ENCODE measurements around the gene KRT14.
"Not testable (repeated sequence)": the region's sequence is repeated elsewhere in the genome, so short reads cannot be mapped to it uniquely, and the experiment has no call there.

Gene KRT14

GRCh38 chr17:41610061-41610517, 23.4 kb upstream of the KRT14 start:
- not testable (repeated sequence) for DNase-seq (ENCODE audit: extremely low read depth in 1 of 2, low read depth in 1 of 2)

- DNase-seq (ENCODE audit: extremely low read depth in 1 of 2, low read depth in 1 of 2): not testable (repeated sequence)
Observed at GRCh38 chr17:41606930-41607329, 20.2 kb upstream of the KRT14 start.

GRCh38 chr17:41602524-41602923, 15.8 kb upstream of the KRT14 start:
- no peak for DNase-seq (ENCODE audit: extremely low read depth in 1 of 2, low read depth in 1 of 2)

- DNase-seq (ENCODE audit: extremely low read depth in 1 of 2, low read depth in 1 of 2): no peak
Observed at GRCh38 chr17:41600318-41600717, 13.6 kb upstream of the KRT14 start.

- DNase-seq (ENCODE audit: extremely low read depth in 1 of 2, low read depth in 1 of 2): no peak
Observed at GRCh38 chr17:41599680-41600079, 13.0 kb upstream of the KRT14 start.

- DNase-seq (ENCODE audit: extremely low read depth in 1 of 2, low read depth in 1 of 2): no peak
Observed at GRCh38 chr17:41595585-41595984, 8.9 kb upstream of the KRT14 start.

GRCh38 chr17:41594363-41594915, 7.7 kb upstream of the KRT14 start:
- no peak for DNase-seq (ENCODE audit: extremely low read depth in 1 of 2, low read depth in 1 of 2)

GRCh38 chr17:41593306-41593981, 6.7 kb upstream of the KRT14 start:
- DNase-seq (ENCODE audit: extremely low read depth in 1 of 2, low read depth in 1 of 2): no peak

- DNase-seq (ENCODE audit: extremely low read depth in 1 of 2, low read depth in 1 of 2): no peak
Observed at GRCh38 chr17:41592601-41593305, 6.1 kb upstream of the KRT14 start.

GRCh38 chr17:41589301-41589700, 2.6 kb upstream of the KRT14 start:
- no peak for DNase-seq (ENCODE audit: extremely low read depth in 1 of 2, low read depth in 1 of 2)

- no peak for DNase-seq (ENCODE audit: extremely low read depth in 1 of 2, low read depth in 1 of 2)
Observed at GRCh38 chr17:41588126-41588810, 1.6 kb upstream of the KRT14 start.

GRCh38 chr17:41585301-41586056, 1.2 kb downstream of the KRT14 start:
- DNase-seq (ENCODE audit: extremely low read depth in 1 of 2, low read depth in 1 of 2): no peak

- not testable (repeated sequence) for DNase-seq (ENCODE audit: extremely low read depth in 1 of 2, low read depth in 1 of 2)
Observed at GRCh38 chr17:41584331-41584927, 2.3 kb downstream of the KRT14 start.

GRCh38 chr17:41583137-41584127, 3.3 kb downstream of the KRT14 start:
- DNase-seq (ENCODE audit: extremely low read depth in 1 of 2, low read depth in 1 of 2): no peak

- DNase-seq (ENCODE audit: extremely low read depth in 1 of 2, low read depth in 1 of 2): not testable (repeated sequence)
Observed at GRCh38 chr17:41582061-41582968, 4.4 kb downstream of the KRT14 start.

- no peak for DNase-seq (ENCODE audit: extremely low read depth in 1 of 2, low read depth in 1 of 2)
Observed at GRCh38 chr17:41581366-41582060, 5.2 kb downstream of the KRT14 start.

GRCh38 chr17:41580687-41581365, 5.9 kb downstream of the KRT14 start:
- no peak for DNase-seq (ENCODE audit: extremely low read depth in 1 of 2, low read depth in 1 of 2)
